Panc1 (cell line): ENCODE data around the gene TARM1.

Experiments used
- SIN3A ChIP-seq: IDR thresholded peaks from 2 replicates; pipeline ENCODE4 v1.6.1; 2012; ENCODE audit warnings: low read depth, mild to moderate bottlenecking, low read length, moderate library complexity, borderline replicate concordance; ENCODE audit not compliant: insufficient read depth
- TF ChIP-seq, protein P1 (sequence below): fragments of 450-650 bp; IDR thresholded peaks from 2 replicates; pipeline ENCODE4 v1.5.1; 2017; ENCODE audit warnings: mild to moderate bottlenecking

DNA sequence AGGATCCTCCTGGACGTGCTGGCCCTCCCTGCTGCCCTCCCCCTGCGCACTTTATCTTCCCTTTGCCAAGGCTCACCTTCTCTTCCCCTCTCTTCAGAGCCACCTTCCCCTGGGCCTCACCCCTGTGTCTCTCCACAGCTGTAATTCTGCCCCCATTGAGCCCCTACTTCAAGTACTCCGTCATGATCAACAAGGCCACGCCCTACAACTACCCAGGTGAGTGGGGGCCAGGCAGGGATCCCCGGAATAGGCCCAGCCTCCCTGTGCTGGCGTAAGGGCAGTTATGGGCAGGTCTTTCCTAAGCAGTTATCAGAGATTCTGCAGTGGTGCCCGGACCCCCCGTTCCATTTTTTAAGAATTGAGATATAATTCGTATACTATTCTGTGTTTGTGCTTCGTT lies 24.6 kb upstream of the TARM1 start:
- TF ChIP-seq, protein P1, sequence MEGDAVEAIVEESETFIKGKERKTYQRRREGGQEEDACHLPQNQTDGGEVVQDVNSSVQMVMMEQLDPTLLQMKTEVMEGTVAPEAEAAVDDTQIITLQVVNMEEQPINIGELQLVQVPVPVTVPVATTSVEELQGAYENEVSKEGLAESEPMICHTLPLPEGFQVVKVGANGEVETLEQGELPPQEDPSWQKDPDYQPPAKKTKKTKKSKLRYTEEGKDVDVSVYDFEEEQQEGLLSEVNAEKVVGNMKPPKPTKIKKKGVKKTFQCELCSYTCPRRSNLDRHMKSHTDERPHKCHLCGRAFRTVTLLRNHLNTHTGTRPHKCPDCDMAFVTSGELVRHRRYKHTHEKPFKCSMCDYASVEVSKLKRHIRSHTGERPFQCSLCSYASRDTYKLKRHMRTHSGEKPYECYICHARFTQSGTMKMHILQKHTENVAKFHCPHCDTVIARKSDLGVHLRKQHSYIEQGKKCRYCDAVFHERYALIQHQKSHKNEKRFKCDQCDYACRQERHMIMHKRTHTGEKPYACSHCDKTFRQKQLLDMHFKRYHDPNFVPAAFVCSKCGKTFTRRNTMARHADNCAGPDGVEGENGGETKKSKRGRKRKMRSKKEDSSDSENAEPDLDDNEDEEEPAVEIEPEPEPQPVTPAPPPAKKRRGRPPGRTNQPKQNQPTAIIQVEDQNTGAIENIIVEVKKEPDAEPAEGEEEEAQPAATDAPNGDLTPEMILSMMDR: no peak
- TF ChIP-seq SIN3A: no peak
